Mesenchymal stem cell (in vitro differentiated cells and primary cell): ENCODE results near the gene CFAP161.
"Not testable (repeated sequence)": the region's sequence is repeated elsewhere in the genome, so short reads cannot be mapped to it uniquely, and the experiment has no call there.

Experiments
- DNase-seq: peaks from one replicate; pipeline ENCODE4 v3.0.0-alpha.2; 2013
- H2AFZ ChIP-seq: one replicate; pipeline ENCODE4 v1.6.1; 2013; ENCODE audit warnings: low read depth, mild to moderate bottlenecking, control low read depth, inconsistent platforms, low read length, moderate library complexity
- H2AK5ac ChIP-seq: 2 replicates; pipeline ENCODE4 v1.6.1; 2013; ENCODE audit warnings: low read length, moderate library complexity, mild to moderate bottlenecking, inconsistent platforms; ENCODE audit not compliant: severe bottlenecking
- H2BK120ac ChIP-seq: one replicate; pipeline ENCODE4 v1.6.1; 2013; ENCODE audit warnings: low read depth, mild to moderate bottlenecking, inconsistent platforms, low read length, moderate library complexity
- H2BK12ac ChIP-seq, 2 experiments: one replicate each; pipeline ENCODE4 v1.6.1; 2013; ENCODE audit warnings: inconsistent platforms in 2 of 2, low read length in 2 of 2, mild to moderate bottlenecking in 2 of 2, moderate library complexity in 2 of 2, control low read depth in 1 of 2
- H2BK15ac ChIP-seq: one replicate; pipeline ENCODE4 v1.6.1; 2013; ENCODE audit warnings: mild to moderate bottlenecking, low read depth, inconsistent platforms; ENCODE audit not compliant: poor library complexity, severe bottlenecking
- H2BK5ac ChIP-seq: 2 replicates; pipeline ENCODE4 v1.6.1; 2013; ENCODE audit warnings: low read depth, mild to moderate bottlenecking, low read length, control low read depth, inconsistent platforms; ENCODE audit not compliant: poor library complexity, severe bottlenecking
- H3K14ac ChIP-seq, 2 experiments: one replicate each; pipeline ENCODE4 v1.6.1; 2013; ENCODE audit warnings: inconsistent platforms in 2 of 2, low read length in 2 of 2, control low read depth in 1 of 2, mild to moderate bottlenecking in 1 of 2, moderate library complexity in 1 of 2
- H3K18ac ChIP-seq, 2 experiments: one replicate each; pipeline ENCODE4 v1.6.1; 2013; ENCODE audit warnings: inconsistent platforms in 2 of 2, low read length in 2 of 2, control low read depth in 1 of 2, low read depth in 1 of 2, mild to moderate bottlenecking in 1 of 2
- H3K23ac ChIP-seq, 2 experiments: one replicate each; pipeline ENCODE4 v1.6.1; 2013; ENCODE audit warnings: inconsistent platforms in 2 of 2, low read length in 2 of 2, mild to moderate bottlenecking in 2 of 2, moderate library complexity in 2 of 2, control low read depth in 1 of 2
- H3K27ac ChIP-seq: 2 replicates; pipeline ENCODE4 v1.5.1; 2013; ENCODE audit warnings: mild to moderate bottlenecking, moderate library complexity, low read length, control low read depth, inconsistent platforms; ENCODE audit not compliant: poor library complexity, severe bottlenecking
- H3K27me3 ChIP-seq, 2 experiments: 2 replicates each; pipeline versions ENCODE4 v1.6.1 to v1.7.0; 2013; ENCODE audit warnings: low read length in 2 of 2, mild to moderate bottlenecking in 2 of 2, moderate library complexity in 2 of 2, control low read depth in 1 of 2, inconsistent platforms in 1 of 2; ENCODE audit not compliant: control insufficient read depth in 1 of 2, insufficient read depth in 1 of 2
- H3K36me3 ChIP-seq, 2 experiments: 2 replicates each; pipeline versions ENCODE4 v1.6.1 to v1.7.0; 2013; ENCODE audit warnings: low read length in 2 of 2, control low read depth in 1 of 2, inconsistent platforms in 1 of 2, low read depth in 1 of 2, mild to moderate bottlenecking in 1 of 2; ENCODE audit not compliant: insufficient read depth in 2 of 2, control insufficient read depth in 1 of 2
- H3K4ac ChIP-seq, 2 experiments: one replicate each; pipeline ENCODE4 v1.6.1; 2013; ENCODE audit warnings: inconsistent platforms in 2 of 2, low read length in 2 of 2, mild to moderate bottlenecking in 2 of 2, moderate library complexity in 2 of 2, control low read depth in 1 of 2, low read depth in 1 of 2
- H3K4me1 ChIP-seq: 2 replicates; pipeline ENCODE4 v1.6.1; 2013; ENCODE audit warnings: low read depth, low read length, control low read depth; ENCODE audit not compliant: control insufficient read depth, insufficient read depth
- H3K4me2 ChIP-seq: 2 replicates; pipeline ENCODE4 v1.6.1; 2013; ENCODE audit warnings: low read length, mild to moderate bottlenecking, inconsistent platforms; ENCODE audit not compliant: poor library complexity, severe bottlenecking
- H3K4me3 ChIP-seq, 2 experiments: 2 replicates each; pipeline versions ENCODE4 v1.5.1 to v1.7.0; 2013; ENCODE audit warnings: low read length in 2 of 2, mild to moderate bottlenecking in 2 of 2, control low read depth in 1 of 2, low read depth in 1 of 2; ENCODE audit not compliant: insufficient read depth in 1 of 2
- H3K79me1 ChIP-seq: replicated peaks from 2 replicates; pipeline ENCODE4 v1.6.1; 2013; ENCODE audit warnings: mild to moderate bottlenecking, control low read depth, low read length, inconsistent platforms; ENCODE audit not compliant: poor library complexity, severe bottlenecking
- H3K9ac ChIP-seq: 2 replicates; pipeline ENCODE4 v1.7.0; 2013; ENCODE audit warnings: mild to moderate bottlenecking, low read length, moderate library complexity
- H3K9me3 ChIP-seq: 2 replicates; pipeline ENCODE4 v1.7.0; 2013; ENCODE audit warnings: mild to moderate bottlenecking, low read length; ENCODE audit not compliant: control insufficient read depth
- H4K8ac ChIP-seq: one replicate; pipeline ENCODE4 v1.6.1; 2013; ENCODE audit warnings: inconsistent platforms, mild to moderate bottlenecking, low read length, moderate library complexity
- H4K91ac ChIP-seq: one replicate; pipeline ENCODE4 v1.6.1; 2013; ENCODE audit warnings: mild to moderate bottlenecking, low read length, inconsistent platforms
- WGBS: methylation state at CpG from one replicate; pipeline ENCODE4 v1.1.7; 2013; ENCODE audit warnings: mixed read lengths; 5-methylcytosine and 5-hydroxymethylcytosine counted together

The CFAP161 gene

DNA sequence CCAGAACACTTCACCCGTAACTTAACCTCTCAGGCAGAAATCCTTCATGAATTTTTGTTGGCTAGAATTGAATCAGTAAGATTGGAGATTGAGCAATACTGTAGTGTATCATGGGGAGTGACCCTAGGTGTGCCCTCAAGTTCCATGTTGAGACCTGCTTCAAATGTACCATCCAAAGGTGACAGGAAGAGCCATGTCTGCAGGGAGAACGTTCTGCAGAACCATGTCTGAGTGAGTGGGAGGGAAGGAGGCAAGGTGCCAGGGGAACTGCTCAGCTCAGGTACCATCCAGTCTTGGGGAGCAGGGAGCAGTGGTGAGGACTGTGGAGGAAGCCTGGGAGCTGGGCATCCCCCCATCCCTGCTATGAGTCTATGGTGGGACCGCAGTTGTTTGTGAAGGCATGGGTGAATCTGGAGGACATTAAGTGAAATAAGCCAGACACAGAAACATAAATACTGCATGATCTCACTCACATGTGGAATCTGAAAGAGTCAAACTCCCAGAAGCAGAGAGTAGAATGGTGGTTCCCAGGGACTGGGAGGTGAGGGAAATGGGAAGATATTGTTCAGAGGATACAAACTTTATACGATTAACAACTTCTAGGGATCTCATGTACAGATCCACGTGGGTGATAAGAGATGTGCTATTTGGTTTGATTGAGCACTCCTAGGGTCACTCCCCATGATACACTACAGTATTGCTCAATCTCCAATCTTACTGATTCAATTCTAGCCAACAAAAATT, 23.3 kb downstream of the CFAP161 start:
- no peak overlapping the region for H2BK120ac ChIP-seq
- 76% methylated on average over 2 of the region's 5 CpGs for WGBS
- DNase-seq: no peak

GRCh38 chr15:81157939-81158223, 23.8 kb downstream of the CFAP161 start:
- H3K27ac ChIP-seq: no peak overlapping the region
- peaks cover 5% of the 10 kb centered on the region for H3K4me1 ChIP-seq
- H4K91ac ChIP-seq: no peak overlapping the region
- H3K4me3 ChIP-seq: no peak overlapping the region
- H3K14ac ChIP-seq: no peak overlapping the region
- H3K18ac ChIP-seq: no peak overlapping the region
- H4K8ac ChIP-seq: no peak overlapping the region
- no peak overlapping the region for H2AFZ ChIP-seq
- no peak overlapping the region for H2BK5ac ChIP-seq
- H2BK120ac ChIP-seq: no peak overlapping the region
- no peak overlapping the region for H3K4me2 ChIP-seq
- no peak overlapping the region for H3K9ac ChIP-seq
- H3K23ac ChIP-seq: no peak overlapping the region
- no peak overlapping the region for H3K4ac ChIP-seq
- no peak overlapping the region for H2BK15ac ChIP-seq
- DNase-seq: no peak
- H3K27me3 ChIP-seq: peaks cover 0 to 4% of the 10 kb centered on the region in 2 experiments
- H3K9me3 ChIP-seq: no peaks in the 10 kb centered on the region
- H3K79me1 ChIP-seq: no peaks in the 10 kb centered on the region
- WGBS: 90% methylated on average over 1 of the region's 2 CpGs
- H2BK12ac ChIP-seq: no peak overlapping the region
- no peaks in the 10 kb centered on the region for H3K36me3 ChIP-seq
- no peak overlapping the region for H2AK5ac ChIP-seq

More for the DNA sequence above, 23.3 kb downstream of the CFAP161 start:
- no peak overlapping the region for H3K4me2 ChIP-seq
- peaks cover 0 to 4% of the 10 kb centered on the region in 2 experiments for H3K27me3 ChIP-seq
- no peak overlapping the region for H3K23ac ChIP-seq
- H2BK5ac ChIP-seq: no peak overlapping the region
- H3K4me1 ChIP-seq: peaks cover 5% of the 10 kb centered on the region
- H2AFZ ChIP-seq: no peak overlapping the region
- H3K14ac ChIP-seq: no peak overlapping the region
- H3K4me3 ChIP-seq: no peak overlapping the region
- H3K27ac ChIP-seq: no peak overlapping the region
- no peaks in the 10 kb centered on the region for H3K36me3 ChIP-seq
- no peak overlapping the region for H4K8ac ChIP-seq
- no peak overlapping the region for H2BK12ac ChIP-seq
- H4K91ac ChIP-seq: no peak overlapping the region
- H2BK15ac ChIP-seq: no peak overlapping the region
- no peak overlapping the region for H3K9ac ChIP-seq
- H3K79me1 ChIP-seq: no peaks in the 10 kb centered on the region
- H3K4ac ChIP-seq: no peak overlapping the region
- H2AK5ac ChIP-seq: no peak overlapping the region
- H3K9me3 ChIP-seq: no peaks in the 10 kb centered on the region
- H3K18ac ChIP-seq: no peak overlapping the region

DNA sequence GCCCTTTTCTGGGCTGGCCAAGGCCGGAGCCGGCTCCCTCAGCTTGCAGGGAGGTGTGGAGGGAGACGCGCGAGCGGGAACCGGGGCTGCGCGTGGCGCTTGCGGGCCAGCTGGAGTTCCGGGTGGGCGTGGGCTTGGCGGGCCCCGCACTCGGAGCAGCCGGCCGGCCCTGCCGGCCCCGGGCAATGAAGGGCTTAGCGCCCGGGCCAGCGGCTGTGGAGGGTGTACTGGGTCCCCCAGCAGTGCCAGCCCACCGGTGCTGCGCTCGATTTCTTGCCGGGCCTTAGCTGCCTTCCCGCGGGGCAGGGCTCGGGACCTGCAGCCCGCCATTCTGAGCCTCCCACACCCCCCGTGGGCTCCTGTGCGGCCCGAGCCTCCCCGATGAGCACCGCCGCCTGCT, 24.5 kb downstream of the CFAP161 start:
- H3K14ac ChIP-seq, H3K4me1 ChIP-seq, H3K4me3 ChIP-seq, DNase-seq, H3K27me3 ChIP-seq, H3K9ac ChIP-seq, H2BK12ac ChIP-seq, H2AK5ac ChIP-seq, H2BK120ac ChIP-seq, H3K27ac ChIP-seq, H3K18ac ChIP-seq, H3K36me3 ChIP-seq, H3K79me1 ChIP-seq, H2BK15ac ChIP-seq, H3K23ac ChIP-seq, H4K91ac ChIP-seq, H2AFZ ChIP-seq, H2BK5ac ChIP-seq, H3K9me3 ChIP-seq, H4K8ac ChIP-seq, H3K4ac ChIP-seq, H3K4me2 ChIP-seq: not testable (repeated sequence)
- 95% methylated on average over 31 of the region's 37 CpGs for WGBS

DNA sequence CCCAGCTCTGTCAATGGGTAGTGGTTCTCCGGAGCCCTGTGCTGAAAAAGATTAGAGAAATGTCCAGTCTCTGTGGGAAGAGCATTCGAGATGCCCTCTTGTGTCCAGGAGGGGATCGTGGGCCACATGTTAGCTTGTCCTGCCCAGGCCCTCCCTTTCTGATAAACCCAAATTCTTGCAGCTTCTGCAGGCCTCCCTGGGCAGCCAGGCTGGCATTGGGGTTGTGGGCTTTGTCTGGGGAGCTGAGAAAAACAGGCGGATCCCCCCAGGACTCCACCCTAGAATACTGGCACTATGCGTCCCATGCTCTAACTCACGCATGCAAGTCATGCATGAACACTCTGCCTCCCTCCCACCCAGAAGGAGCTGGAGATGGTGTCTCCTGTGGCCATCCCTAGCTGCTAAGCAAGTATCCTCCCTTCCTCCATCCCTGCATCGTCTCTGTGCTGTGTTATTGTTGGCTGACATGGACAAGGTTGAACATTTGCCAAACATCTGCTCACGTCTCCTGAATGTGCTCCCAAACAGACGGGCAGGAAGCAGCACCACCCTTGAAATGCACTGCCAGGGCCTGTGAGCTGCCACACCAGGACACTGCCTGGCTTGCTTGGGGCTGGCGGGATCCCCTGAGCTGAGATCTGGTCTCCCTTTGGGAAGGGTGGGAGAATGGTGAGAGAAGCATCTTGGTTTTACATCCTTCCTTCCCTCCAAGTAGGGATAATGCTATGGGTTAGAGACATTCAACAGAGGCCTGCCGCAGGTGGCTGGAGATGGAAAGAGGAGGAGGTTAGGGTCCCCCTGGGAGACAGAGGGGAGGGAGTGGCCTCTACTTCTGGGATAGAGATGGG, 26.5 kb downstream of the CFAP161 start:
- no peak overlapping the region for H2AK5ac ChIP-seq
- 81% methylated on average over 9 of the region's 11 CpGs for WGBS
- no peak overlapping the region for H3K4me3 ChIP-seq
- no peak overlapping the region for H3K18ac ChIP-seq
- no peak overlapping the region for H3K14ac ChIP-seq
- H2BK12ac ChIP-seq: no peak overlapping the region
- H3K4ac ChIP-seq: no peak overlapping the region
- no peak overlapping the region for H2BK15ac ChIP-seq
- no peaks in the 10 kb centered on the region for H3K27me3 ChIP-seq
- no peak overlapping the region for H2BK5ac ChIP-seq
- H2AFZ ChIP-seq: no peak overlapping the region
- no peak overlapping the region for H3K23ac ChIP-seq
- H2BK120ac ChIP-seq: no peak overlapping the region
- H4K8ac ChIP-seq: no peak overlapping the region
- no peaks in the 10 kb centered on the region for H3K36me3 ChIP-seq
- H4K91ac ChIP-seq: no peak overlapping the region
- no peaks in the 10 kb centered on the region for H3K79me1 ChIP-seq
- H3K9ac ChIP-seq: peak overlapping the region; percentile 19
- peaks cover 5% of the 10 kb centered on the region for H3K4me1 ChIP-seq
- no peak overlapping the region for H3K4me2 ChIP-seq
- no peak overlapping the region for H3K27ac ChIP-seq
- no peaks in the 10 kb centered on the region for H3K9me3 ChIP-seq
- no peak for DNase-seq
